ENCODE measurements around the gene PIP5K1C.

Gene PIP5K1C

DNA sequence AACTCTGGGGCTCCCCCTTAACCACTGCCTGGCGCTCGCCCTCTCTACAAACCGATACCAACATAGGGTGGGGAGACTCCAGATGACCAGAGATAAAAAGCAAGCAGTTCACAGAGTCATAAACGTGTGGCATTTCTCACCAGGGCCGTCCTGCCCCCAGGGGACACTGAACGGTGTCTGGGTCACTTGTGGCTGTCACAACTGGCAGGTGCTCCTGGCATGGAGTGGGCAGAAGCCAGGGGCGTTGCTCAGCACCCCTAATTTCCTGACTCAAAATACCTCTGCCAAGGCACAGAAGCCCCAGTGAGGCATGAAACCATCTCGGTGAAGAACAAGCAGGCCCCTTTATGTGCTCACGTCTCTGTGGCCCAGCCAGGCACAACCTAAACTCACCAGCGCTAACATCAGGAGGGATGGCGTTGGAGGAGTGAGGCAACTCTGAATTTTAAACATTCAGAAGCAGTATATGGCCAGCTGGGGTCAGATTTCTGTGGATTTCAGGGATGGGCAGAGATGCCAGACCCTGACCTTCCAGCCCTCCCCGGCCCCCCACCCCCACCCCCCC lies 1.8 kb downstream of the PIP5K1C start:
- TF ChIP-seq, protein P1, sequence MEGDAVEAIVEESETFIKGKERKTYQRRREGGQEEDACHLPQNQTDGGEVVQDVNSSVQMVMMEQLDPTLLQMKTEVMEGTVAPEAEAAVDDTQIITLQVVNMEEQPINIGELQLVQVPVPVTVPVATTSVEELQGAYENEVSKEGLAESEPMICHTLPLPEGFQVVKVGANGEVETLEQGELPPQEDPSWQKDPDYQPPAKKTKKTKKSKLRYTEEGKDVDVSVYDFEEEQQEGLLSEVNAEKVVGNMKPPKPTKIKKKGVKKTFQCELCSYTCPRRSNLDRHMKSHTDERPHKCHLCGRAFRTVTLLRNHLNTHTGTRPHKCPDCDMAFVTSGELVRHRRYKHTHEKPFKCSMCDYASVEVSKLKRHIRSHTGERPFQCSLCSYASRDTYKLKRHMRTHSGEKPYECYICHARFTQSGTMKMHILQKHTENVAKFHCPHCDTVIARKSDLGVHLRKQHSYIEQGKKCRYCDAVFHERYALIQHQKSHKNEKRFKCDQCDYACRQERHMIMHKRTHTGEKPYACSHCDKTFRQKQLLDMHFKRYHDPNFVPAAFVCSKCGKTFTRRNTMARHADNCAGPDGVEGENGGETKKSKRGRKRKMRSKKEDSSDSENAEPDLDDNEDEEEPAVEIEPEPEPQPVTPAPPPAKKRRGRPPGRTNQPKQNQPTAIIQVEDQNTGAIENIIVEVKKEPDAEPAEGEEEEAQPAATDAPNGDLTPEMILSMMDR (conservative IDR thresholded peaks at IDR 0.05; ENCODE audit: low read depth, low read length) = no peak
- H3K4me3 ChIP-seq (ENCODE audit: low read length) = peak overlapping the region; percentile 80
- DNase-seq (ENCODE audit: low read depth) = no peak

- H3K4me3 ChIP-seq (ENCODE audit: low read length) = no peak overlapping the region
- no peak for DNase-seq (ENCODE audit: low read depth)
- TF ChIP-seq, protein P1 (conservative IDR thresholded peaks at IDR 0.05; ENCODE audit: low read depth, low read length) = no peak
These were observed 2.4 kb downstream of the PIP5K1C start for GRCh38 chr19:3697671-3698385.

DNA sequence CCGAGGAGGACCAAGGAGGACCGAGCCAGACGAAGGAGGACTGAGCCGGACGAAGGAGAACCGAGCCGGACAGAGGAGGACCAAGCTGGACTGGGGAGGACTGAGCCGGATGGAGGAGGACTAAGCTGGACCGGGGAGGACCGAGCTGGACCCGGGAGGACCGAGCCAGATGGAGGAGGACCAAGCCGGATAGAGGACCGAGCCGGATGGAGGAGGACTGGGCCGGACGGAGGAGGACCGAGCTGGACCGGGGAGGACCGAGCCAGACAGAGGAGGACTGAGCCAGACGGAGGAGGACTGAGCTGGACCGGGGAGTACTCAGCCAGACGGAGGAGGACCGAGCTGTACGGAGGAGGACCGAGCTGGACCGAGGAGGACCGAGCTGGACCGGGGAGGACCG lies 3.2 kb downstream of the PIP5K1C start:
- no peak for DNase-seq (ENCODE audit: low read depth)
- TF ChIP-seq, protein P1 (conservative IDR thresholded peaks at IDR 0.05; ENCODE audit: low read depth, low read length) = no peak
- H3K4me3 ChIP-seq (ENCODE audit: low read length) = no peak overlapping the region

GRCh38 chr19:3696660-3696995 lies 3.6 kb downstream of the PIP5K1C start:
- no peak for DNase-seq (ENCODE audit: low read depth)
- H3K4me3 ChIP-seq (ENCODE audit: low read length) = no peak overlapping the region
- TF ChIP-seq, protein P1 (conservative IDR thresholded peaks at IDR 0.05; ENCODE audit: low read depth, low read length) = no peak

DNA sequence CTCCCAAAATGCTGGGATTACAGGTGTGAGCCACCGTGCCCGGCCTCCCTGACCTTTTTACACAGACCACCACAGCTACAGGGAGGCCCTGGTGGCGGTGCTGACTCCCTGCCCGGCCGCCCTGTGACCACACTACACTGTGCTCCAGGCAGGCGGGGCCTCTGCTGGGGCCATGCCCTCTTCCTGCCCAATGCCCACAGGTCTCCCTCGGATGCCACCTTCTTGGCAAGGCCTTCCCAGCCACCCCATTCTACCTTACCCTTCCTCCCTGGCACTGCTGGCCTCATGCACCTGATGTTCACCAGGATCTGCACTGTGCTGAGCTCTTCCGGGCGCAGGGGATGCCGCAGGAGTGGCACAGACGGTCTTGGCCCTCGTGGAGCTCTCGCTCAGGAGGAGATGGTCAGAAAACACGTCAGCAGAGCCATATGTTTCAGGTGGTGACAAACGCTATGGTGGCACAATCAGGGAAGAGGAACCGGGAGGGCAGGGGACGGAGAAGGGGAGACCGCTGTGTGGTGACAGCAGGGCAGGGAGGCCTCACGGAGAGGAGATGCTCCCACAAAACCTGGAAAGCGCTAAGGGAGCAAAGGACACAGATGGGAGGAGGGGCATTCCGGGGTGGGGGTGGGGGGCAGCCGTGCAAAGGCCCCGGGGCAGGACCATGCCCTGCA lies 4.1 kb downstream of the PIP5K1C start:
- no peak overlapping the region for H3K4me3 ChIP-seq (ENCODE audit: low read length)
- no peak for DNase-seq (ENCODE audit: low read depth)
- TF ChIP-seq, protein P1 (conservative IDR thresholded peaks at IDR 0.05; ENCODE audit: low read depth, low read length) = no peak

GRCh38 chr19:3695124-3695733 lies 5.0 kb downstream of the PIP5K1C start:
- TF ChIP-seq, protein P1 (conservative IDR thresholded peaks at IDR 0.05; ENCODE audit: low read depth, low read length) = no peak
- no peak overlapping the region for H3K4me3 ChIP-seq (ENCODE audit: low read length)
- DNase-seq (ENCODE audit: low read depth) = no peak

Data from retinal pigment epithelial cell (primary cell).